Lung (tissue), 12 donors: ENCODE data around the gene PRSS48. TPM values are rescaled to one million over a fixed set of nuclear protein-coding genes. Genes with fewer than 3 reads are reported as not detected.

ENCODE experiments used
- ATAC-seq: fragments of 200-7000 bp; cut with Tn5 transposase; one replicate; pipeline ENCODE4 v1.9.1; 2020; ENCODE audit warnings: moderate number of reproducible peaks; ENCODE audit not compliant: insufficient read depth, low FRiP score
- DNase-seq, 3 donors: peaks; one replicate each; pipeline ENCODE4 v3.0.0-alpha.2; 2013 to 2017
- H3K27ac ChIP-seq, 2 donors: one replicate each; pipeline ENCODE4 v1.5.1; 2013; ENCODE audit warnings: mild to moderate bottlenecking in 2 of 2, moderate library complexity in 2 of 2, control low read depth in 1 of 2, inconsistent platforms in 1 of 2, low read depth in 1 of 2, low read length in 1 of 2
- H3K27me3 ChIP-seq, 3 donors: one replicate each; pipeline ENCODE4 v1.5.1; 2013; ENCODE audit warnings: low read length in 2 of 3; ENCODE audit not compliant: control insufficient read depth in 3 of 3, insufficient read depth in 3 of 3
- H3K36me3 ChIP-seq, 4 donors: one replicate each; pipeline ENCODE4 v1.5.1; 2013; ENCODE audit warnings: low read length in 4 of 4, mild to moderate bottlenecking in 1 of 4, moderate library complexity in 1 of 4; ENCODE audit not compliant: control insufficient read depth in 4 of 4, insufficient read depth in 4 of 4
- H3K4me1 ChIP-seq, 5 donors: one replicate each; pipeline ENCODE4 v1.5.1; 2013; ENCODE audit warnings: low read length in 5 of 5, mild to moderate bottlenecking in 2 of 5, moderate library complexity in 1 of 5; ENCODE audit not compliant: control insufficient read depth in 5 of 5, insufficient read depth in 5 of 5
- H3K4me3 ChIP-seq: one replicate; pipeline ENCODE4 v1.5.1; 2013; ENCODE audit warnings: mild to moderate bottlenecking, control low read depth, moderate library complexity
- H3K9ac ChIP-seq, 2 donors: one replicate each; pipeline ENCODE4 v1.5.1; 2013; ENCODE audit warnings: low read length in 2 of 2, control low read depth in 1 of 2; ENCODE audit not compliant: insufficient read depth in 1 of 2
- H3K9me3 ChIP-seq, 4 donors: one replicate each; pipeline ENCODE4 v1.5.1; 2013; ENCODE audit warnings: low read length in 3 of 4, mild to moderate bottlenecking in 1 of 4, moderate library complexity in 1 of 4; ENCODE audit not compliant: control insufficient read depth in 4 of 4, insufficient read depth in 3 of 4
- WGBS, 2 donors: extraction: QIAGEN DNeasy Blood & Tissue Kit; methylation state at CpG; one replicate each; pipeline ENCODE4 v1.1.7; 2013; 5-methylcytosine and 5-hydroxymethylcytosine counted together
- polyA plus RNA-seq, 2 donors: library from polyadenylated mRNA; stranded (reverse); fragments of 200-250 nt; gene quantifications; one replicate each; pipeline ENCODE4 v1.2.1, GENCODE V29; 2013
- total RNA-seq, 2 donors: library from RNA; depleted of rRNA in 1 of 2; stranded (reverse); fragments of >200 nt in 1 of 2; gene quantifications; one replicate each; pipeline ENCODE4 v1.2.1, GENCODE V29; 2014 to 2021
- TF ChIP-seq, protein P1 (sequence below): IDR thresholded peaks from 2 replicates; pipeline ENCODE4 v1.5.1; 2012; ENCODE audit warnings: mild to moderate bottlenecking; ENCODE audit errors: control extremely low read depth, extremely low read depth
- donor health status: control.
- donor health status: control.
- donor health status: Bipolar disorder and iron deficiency.
- donor health status: healthy.
- donor health status: DM: yes; HTN: yes; CAD: no.

The PRSS48 gene
- total and polyA plus RNA-seq, 4 donors, result not detected

DNA sequence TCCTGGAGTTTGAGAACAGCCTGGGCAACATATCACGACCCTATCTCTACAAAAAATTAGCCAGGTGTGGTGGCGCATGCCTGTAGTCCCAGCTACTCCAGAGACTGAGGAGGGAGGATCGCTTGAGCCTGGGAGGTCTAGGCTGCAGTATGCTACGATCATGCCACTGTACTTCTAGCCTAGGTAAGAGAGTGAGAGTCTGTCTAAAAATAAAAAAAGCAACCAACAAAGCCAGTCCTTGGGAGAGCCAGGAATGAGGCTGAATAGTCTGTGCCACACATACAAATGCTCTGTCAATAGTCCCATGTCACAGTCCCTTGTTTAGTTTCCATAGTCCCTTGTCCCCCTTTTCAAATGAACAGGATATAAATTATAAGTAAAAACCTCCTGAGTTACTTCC is 19.3 kb upstream of the PRSS48 start:
- peaks cover 0 to 10% (median under 1%) of the 10 kb centered on the region in 5 donors for H3K4me1 ChIP-seq
- no peak overlapping the region for H3K27ac ChIP-seq
- H3K9ac ChIP-seq, result no peak overlapping the region
- H3K9me3 ChIP-seq, result no peaks in the 10 kb centered on the region
- no peaks in the 10 kb centered on the region for H3K27me3 ChIP-seq
- TF ChIP-seq, protein P1, sequence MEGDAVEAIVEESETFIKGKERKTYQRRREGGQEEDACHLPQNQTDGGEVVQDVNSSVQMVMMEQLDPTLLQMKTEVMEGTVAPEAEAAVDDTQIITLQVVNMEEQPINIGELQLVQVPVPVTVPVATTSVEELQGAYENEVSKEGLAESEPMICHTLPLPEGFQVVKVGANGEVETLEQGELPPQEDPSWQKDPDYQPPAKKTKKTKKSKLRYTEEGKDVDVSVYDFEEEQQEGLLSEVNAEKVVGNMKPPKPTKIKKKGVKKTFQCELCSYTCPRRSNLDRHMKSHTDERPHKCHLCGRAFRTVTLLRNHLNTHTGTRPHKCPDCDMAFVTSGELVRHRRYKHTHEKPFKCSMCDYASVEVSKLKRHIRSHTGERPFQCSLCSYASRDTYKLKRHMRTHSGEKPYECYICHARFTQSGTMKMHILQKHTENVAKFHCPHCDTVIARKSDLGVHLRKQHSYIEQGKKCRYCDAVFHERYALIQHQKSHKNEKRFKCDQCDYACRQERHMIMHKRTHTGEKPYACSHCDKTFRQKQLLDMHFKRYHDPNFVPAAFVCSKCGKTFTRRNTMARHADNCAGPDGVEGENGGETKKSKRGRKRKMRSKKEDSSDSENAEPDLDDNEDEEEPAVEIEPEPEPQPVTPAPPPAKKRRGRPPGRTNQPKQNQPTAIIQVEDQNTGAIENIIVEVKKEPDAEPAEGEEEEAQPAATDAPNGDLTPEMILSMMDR, result no peak
- DNase-seq (no peak), ATAC-seq (no peak)
- WGBS, 2 donors, result 94 to 96% methylated on average over 4 of the region's 4 CpGs
- no peak overlapping the region for H3K4me3 ChIP-seq
- H3K36me3 ChIP-seq, result no peaks in the 10 kb centered on the region

DNA sequence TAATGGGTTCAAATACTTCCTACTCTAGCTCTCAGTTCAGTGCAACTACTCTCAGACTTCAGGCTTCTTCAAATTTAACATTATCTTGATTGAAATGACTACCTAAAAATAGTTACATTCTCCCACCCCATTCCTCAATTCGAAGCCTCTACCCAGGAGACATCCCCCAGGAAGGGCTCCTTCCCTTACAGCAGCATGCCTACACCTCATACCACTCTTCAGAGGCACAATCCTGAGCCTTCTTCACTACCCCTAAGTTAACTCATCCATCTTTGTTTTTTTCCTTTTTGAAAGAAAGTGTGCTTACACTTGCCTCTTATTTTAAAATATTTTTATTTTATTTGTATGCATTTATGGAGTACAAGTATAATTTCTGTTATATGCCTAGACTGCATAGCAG is 17.2 kb upstream of the PRSS48 start:
- Histone ChIP-seq H3K36me3 (no peaks in the 10 kb centered on the region), H3K9ac (no peak overlapping the region), H3K27ac (no peak overlapping the region), H3K27me3 (no peaks in the 10 kb centered on the region), H3K4me1 (peaks cover 0 to 17% (median 5%) of the 10 kb centered on the region in 5 donors), H3K4me3 (no peak overlapping the region), H3K9me3 (no peaks in the 10 kb centered on the region)
- 76 to 85% methylated on average over 1 of the region's 1 CpG for WGBS, 2 donors
- DNase-seq (no peak), ATAC-seq (no peak)
- TF ChIP-seq, protein P1, result no peak

DNA sequence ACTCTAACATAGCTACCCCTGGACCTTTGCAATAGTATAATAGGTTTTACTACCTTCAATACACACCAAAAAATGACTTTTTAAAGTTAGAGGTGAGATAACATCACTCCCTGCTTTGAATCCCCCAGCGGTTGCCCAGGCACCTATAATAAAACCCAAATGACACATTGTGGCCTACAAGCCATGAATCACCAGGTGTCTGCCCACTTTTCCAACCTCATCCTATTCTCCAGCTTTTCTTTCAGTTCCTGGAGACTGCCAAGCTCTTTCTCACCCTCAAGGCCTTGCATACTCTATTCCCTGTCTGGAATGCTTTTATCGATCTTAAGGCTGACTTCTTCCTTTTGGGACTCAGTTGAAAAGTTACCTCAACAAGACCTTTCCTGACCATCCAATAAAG is 16.4 kb upstream of the PRSS48 start:
- no peak overlapping the region for H3K9ac ChIP-seq
- 95 to 98% methylated on average over 2 of the region's 2 CpGs for WGBS, 2 donors

More for the DNA sequence above, 16.4 kb upstream of the PRSS48 start:
- Histone ChIP-seq H3K4me3 (no peak overlapping the region), H3K27ac (no peak overlapping the region), H3K4me1 (peaks cover 0 to 17% (median 5%) of the 10 kb centered on the region in 5 donors), H3K9me3 (no peaks in the 10 kb centered on the region), H3K36me3 (no peaks in the 10 kb centered on the region), H3K27me3 (no peaks in the 10 kb centered on the region)
- ATAC-seq (no peak), DNase-seq (no peak)
- TF ChIP-seq, protein P1, result no peak
